GM12878 (cell line): ENCODE results near the gene LSM14B. TPM values are rescaled to one million over a fixed set of nuclear protein-coding genes. Genes with fewer than 3 reads are reported as not detected.

Source experiments
- ATAC-seq: fragments of 200-7000 bp; cut with Tn5 transposase; 3 replicates; pipeline ENCODE4 v1.9.1; 2020; ENCODE audit warnings: mild to moderate bottlenecking, moderate library complexity
- BruUV-seq: library from RNA; stranded (reverse); fragments of 400-500 nt; replicated peaks from 2 replicates; lab custom pipeline; 2021; lab: Mats Ljungman, UMichigan
- CTCF ChIA-PET: fragments of 300-600 bp; sonication (Branson Sonifier 250); formaldehyde crosslinking; extraction: SDS; loops from one replicate; lab custom pipeline; 2021; ENCODE audit warnings: inconsistent platforms; lab: Yijun Ruan, JAX
- POLR2A ChIA-PET: fragments of 350-600 bp; formaldehyde crosslinking; extraction: SDS; loops from one replicate; lab custom pipeline; 2021; ENCODE audit warnings: inconsistent platforms; lab: Charles Lee
- RAD21 ChIA-PET: fragments of 300-600 bp; sonication (Branson Sonifier 250); formaldehyde crosslinking; loops from one replicate; lab custom pipeline; 2023; ENCODE audit warnings: antibody characterized with exemption; ENCODE audit not compliant: unreplicated experiment; lab: Charles Lee
- SMC1A ChIA-PET: fragments of 300-600 bp; sonication (Branson Sonifier 250); formaldehyde crosslinking; loops from one replicate; lab custom pipeline; 2023; ENCODE audit not compliant: unreplicated experiment, uncharacterized antibody; lab: Charles Lee
- DNase-seq: peaks from one replicate; pipeline ENCODE4 v3.0.0-alpha.2; 2011; ENCODE audit warnings: low read depth, low spot score
- FAIRE-seq: peaks from 3 replicates; lab custom pipeline; 2011; peaks lifted over from hg19 to GRCh38; lab: Jason Lieb, UNC
- H2AFZ ChIP-seq: 2 replicates; pipeline ENCODE4 v1.6.0; 2011; ENCODE audit warnings: low read depth, low read length, control low read depth; ENCODE audit not compliant: control insufficient read depth
- H3K27ac ChIP-seq: 2 replicates; pipeline ENCODE4 v1.5.1; 2011; ENCODE audit warnings: control low read depth; ENCODE audit not compliant: control insufficient read depth, insufficient read depth
- H3K27me3 ChIP-seq, 2 experiments: replicated peaks in 1 of 2; 2 replicates each; pipeline versions ENCODE4 v1.6.0 to v1.6.1; 2011; ENCODE audit warnings: low read length in 1 of 2; ENCODE audit not compliant: control insufficient read depth in 2 of 2, insufficient read depth in 2 of 2
- H3K36me3 ChIP-seq, 2 experiments: 2 replicates each; pipeline ENCODE4 v1.5.1; 2011; ENCODE audit warnings: low read length in 1 of 2; ENCODE audit not compliant: control insufficient read depth in 2 of 2, insufficient read depth in 2 of 2
- H3K4me1 ChIP-seq: 2 replicates; pipeline ENCODE4 v1.6.1; 2011; ENCODE audit warnings: mild to moderate bottlenecking, low read length, moderate library complexity, mixed read lengths; ENCODE audit not compliant: control insufficient read depth, insufficient read depth
- H3K4me2 ChIP-seq: 2 replicates; pipeline ENCODE4 v1.6.0; 2011; ENCODE audit warnings: control low read depth; ENCODE audit not compliant: control insufficient read depth, insufficient read depth
- H3K4me3 ChIP-seq: fragments of 200-600 bp; sonication (generic); 2 replicates; pipeline ENCODE4 v1.5.1; 2016
- H3K79me2 ChIP-seq: 2 replicates; pipeline ENCODE4 v1.6.0; 2011; ENCODE audit warnings: low read length; ENCODE audit not compliant: control insufficient read depth, insufficient read depth
- H3K9ac ChIP-seq: 2 replicates; pipeline ENCODE4 v1.8.0; 2011; ENCODE audit warnings: low read length, control low read depth, mixed read lengths; ENCODE audit not compliant: control insufficient read depth, insufficient read depth
- H3K9me3 ChIP-seq: replicated peaks from 3 replicates; pipeline ENCODE4 v1.5.1; 2011; ENCODE audit warnings: mild to moderate bottlenecking, low read length; ENCODE audit not compliant: control insufficient read depth, insufficient read depth
- H4K20me1 ChIP-seq: 2 replicates; pipeline ENCODE4 v1.6.0; 2011; ENCODE audit not compliant: control insufficient read depth, insufficient read depth
- BMI1 ChIP-seq: fragments of 450-650 bp; IDR thresholded peaks from 2 replicates; pipeline ENCODE4 v1.6.1; 2016; ENCODE audit warnings: mild to moderate bottlenecking, moderate library complexity, borderline replicate concordance
- FOXK2 ChIP-seq: fragments of 450-650 bp; IDR thresholded peaks from 2 replicates; pipeline ENCODE4 v1.6.1; 2017; ENCODE audit warnings: mild to moderate bottlenecking, moderate library complexity
- IKZF1 ChIP-seq: fragments of 450-650 bp; conservative IDR thresholded peaks from 2 replicates; pipeline ENCODE4 v1.6.1; 2017; ENCODE audit warnings: antibody characterized with exemption, mild to moderate bottlenecking
- MEF2A ChIP-seq: IDR thresholded peaks from 2 replicates; pipeline ENCODE4 v1.6.1; 2011; ENCODE audit warnings: low read depth, mild to moderate bottlenecking, low read length, moderate library complexity; ENCODE audit not compliant: insufficient read depth
- PML ChIP-seq: IDR thresholded peaks from 2 replicates; pipeline ENCODE4 v1.6.1; 2012; ENCODE audit warnings: low read length, inconsistent platforms
- SKIL ChIP-seq: fragments of 450-650 bp; IDR thresholded peaks from 2 replicates; pipeline ENCODE4 v1.6.1; 2017; ENCODE audit warnings: mild to moderate bottlenecking, low read depth, inconsistent platforms; ENCODE audit not compliant: poor library complexity, severe bottlenecking
- WGBS: methylation state at CpG from one replicate; pipeline ENCODE4 v1.1.6; 2016; ENCODE audit warnings: low lambda C conversion rate; ENCODE audit not compliant: insufficient replicate concordance, insufficient coverage; ENCODE audit errors: missing lambda C conversion rate; 5-methylcytosine and 5-hydroxymethylcytosine counted together
- in situ Hi-C: fragments of 300-500 bp; cut with MboI; formaldehyde crosslinking; loops from 9 replicates; pipeline ENCODE4 v1.14.3; 2018; ENCODE audit warnings: mixed read lengths
- intact Hi-C: fragments of 100-400 bp; cut with micrococcal nuclease; formaldehyde crosslinking; loops from one replicate; pipeline ENCODE4 v1.14.2; 2022; ENCODE audit not compliant: unreplicated experiment
- polyA plus RNA-seq, 11 experiments: library from polyadenylated mRNA; depleted of rRNA in 4 of 11; unstranded in 6 of 11; stranded (reverse) in 5 of 11; fragments of >200 nt; fragmentation: Nextera tagmentation in 4 of 11; fragmentation: Illumina TruSeq in 1 of 11; extraction: Ambion mirVana in 4 of 11; extraction: Trizol in 1 of 11; gene quantifications; 1 replicate in 1 of 11; 2 replicates in 10 of 11; pipeline versions ENCODE4 v1.2.1 to v1.2.3, GENCODE V29; 2011 to 2016; ENCODE audit warnings: inconsistent platforms in 2 of 11, missing spikeins in 2 of 11, low read depth in 1 of 11
- total RNA-seq, 4 experiments: library from RNA; depleted of rRNA in 3 of 4; stranded (reverse); fragments of >200 nt in 3 of 4; fragmentation: Illumina TruSeq in 1 of 4; extraction: Trizol in 1 of 4; gene quantifications; 2 replicates each; pipeline versions ENCODE4 v1.2.1 to v1.2.3, GENCODE V29; 2013 to 2021

The LSM14B gene
- total and polyA plus RNA-seq, 10 of the 15 experiments (the other 5 are each of a cell fraction or from before 2014, with no cell fraction given): 0.56 to 34.3 (median 15.6) TPM

GRCh38 chr20:62116558-62117361 lies 5.5 kb upstream of the LSM14B start:
- SMC1A ChIA-PET: no interaction called here

GRCh38 chr20:62117362-62117646 lies 5.0 kb upstream of the LSM14B start:
- CTCF ChIA-PET: no interaction called here
- POLR2A ChIA-PET: no interaction called here
- intact Hi-C loops: no loop called here
- Histone ChIP-seq H3K4me2 (no peak overlapping the region), H3K79me2 (no peaks in the 10 kb centered on the region), H3K4me1 (no peaks in the 10 kb centered on the region; the same call in 1 of the 2 replicates), H3K27me3 (no peaks in the 10 kb centered on the region), H3K9me3 (peaks cover 10% of the 10 kb centered on the region; the same call in 1 of the 3 replicates), H4K20me1 (no peaks in the 10 kb centered on the region), H3K9ac (no peak overlapping the region), H2AFZ (no peak overlapping the region), H3K36me3 (no peaks in the 10 kb centered on the region), H3K4me3 (no peak overlapping the region), H3K27ac (no peak overlapping the region)
- FAIRE-seq (no peak), ATAC-seq (no peak), DNase-seq (no peak)
- 83% methylated on average over 9 of the region's 9 CpGs for WGBS
- RAD21 ChIA-PET: no interaction called here
- 0 out of 2 replicates have a peak, but pooled peaks have one; percentile 19 for TF ChIP-seq BMI1
- no peak for TF ChIP-seq SKIL
- no peak for TF ChIP-seq FOXK2
- no peak for TF ChIP-seq MEF2A
- BruUV-seq: no TSS peak
- SMC1A ChIA-PET: no interaction called here
- in situ Hi-C loops: no loop called here

More at GRCh38 chr20:62116558-62117361, 5.5 kb upstream of the LSM14B start:
- CTCF ChIA-PET: no interaction called here
- no peak for TF ChIP-seq PML
- TF ChIP-seq IKZF1: no peak
- Histone ChIP-seq H3K4me1 (no peaks in the 10 kb centered on the region; the same call in 1 of the 2 replicates), H2AFZ (no peak overlapping the region), H3K27me3 (no peaks in the 10 kb centered on the region), H3K9me3 (peaks cover 13% of the 10 kb centered on the region; the same call in 1 of the 3 replicates), H3K27ac (no peak overlapping the region), H3K36me3 (no peaks in the 10 kb centered on the region), H3K79me2 (no peaks in the 10 kb centered on the region), H3K9ac (no peak overlapping the region), H4K20me1 (no peaks in the 10 kb centered on the region), H3K4me3 (no peak overlapping the region), H3K4me2 (no peak overlapping the region)
- RAD21 ChIA-PET: no interaction called here
- ATAC-seq (no peak), DNase-seq (no peak), FAIRE-seq (no peak)
- no TSS peak for BruUV-seq
- intact Hi-C loops: no loop called here
- POLR2A ChIA-PET: interaction anchor here (0.7 kb wide), 1 partner anchor 284 kb away, joined by 5 read pairs; no protein-coding TSS in a partner anchor
- 79% methylated on average over 38 of the region's 38 CpGs for WGBS
- in situ Hi-C loops: no loop called here
